ENCODE data around the gene ASAP2. TPM values are rescaled to one million over a fixed set of nuclear protein-coding genes. Genes with fewer than 3 reads are reported as not detected.
A peak's percentile ranks its signal among the peaks of the same experiment; 100 is the strongest.

The ASAP2 gene
- total RNA-seq, 1 experiment from 2014 or later, result 18.4 TPM

- no peak overlapping the region for H3K4me3 ChIP-seq
- DNase-seq, result no peak
- no peaks in the 10 kb centered on the region for H3K9me3 ChIP-seq
- H3K27me3 ChIP-seq, result no peaks in the 10 kb centered on the region
- no peaks in the 10 kb centered on the region for H3K36me3 ChIP-seq
Measured at GRCh38 chr2:9178110-9178903, 28.3 kb upstream of the ASAP2 start.

GRCh38 chr2:9178904-9179571 lies 27.6 kb upstream of the ASAP2 start:
- Histone ChIP-seq H3K36me3 (no peaks in the 10 kb centered on the region), H3K27me3 (no peaks in the 10 kb centered on the region), H3K9me3 (no peaks in the 10 kb centered on the region), H3K4me3 (no peak overlapping the region)
- peak; percentile 41 for DNase-seq

DNA sequence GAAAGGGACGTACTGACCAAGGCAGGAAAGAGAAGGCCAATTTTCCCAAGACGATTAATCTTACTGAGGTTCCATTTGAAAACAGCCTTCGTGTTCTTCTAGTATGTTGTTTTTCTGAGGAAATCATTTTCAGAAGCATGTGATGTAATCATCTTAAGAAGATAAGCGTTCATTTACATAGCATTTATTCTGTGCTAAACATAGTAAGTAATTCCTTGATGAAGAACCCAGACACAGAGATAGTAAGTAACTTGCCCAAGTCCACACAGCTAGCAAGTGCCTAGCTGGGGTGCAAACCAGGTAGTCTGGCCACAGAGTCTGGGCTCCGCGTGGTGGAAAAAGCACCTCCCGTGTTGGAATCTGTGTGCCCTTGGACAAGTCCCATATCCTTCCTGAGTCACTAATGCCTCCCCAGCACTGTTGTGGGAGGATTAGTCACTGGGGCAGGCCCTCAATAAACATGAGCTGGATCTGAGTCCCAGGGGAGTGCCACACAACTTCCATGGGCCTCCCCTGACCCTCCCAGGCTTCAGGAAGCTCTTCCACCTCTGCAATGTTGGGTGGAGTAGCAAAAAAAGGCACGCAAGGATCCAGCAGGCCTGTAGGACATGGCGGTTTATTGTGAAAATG lies 26.9 kb upstream of the ASAP2 start:
- no peaks in the 10 kb centered on the region for H3K27me3 ChIP-seq
- no peak overlapping the region for H3K4me3 ChIP-seq
- H3K36me3 ChIP-seq, result no peaks in the 10 kb centered on the region
- no peaks in the 10 kb centered on the region for H3K9me3 ChIP-seq
- DNase-seq, result peak; percentile 93

DNA sequence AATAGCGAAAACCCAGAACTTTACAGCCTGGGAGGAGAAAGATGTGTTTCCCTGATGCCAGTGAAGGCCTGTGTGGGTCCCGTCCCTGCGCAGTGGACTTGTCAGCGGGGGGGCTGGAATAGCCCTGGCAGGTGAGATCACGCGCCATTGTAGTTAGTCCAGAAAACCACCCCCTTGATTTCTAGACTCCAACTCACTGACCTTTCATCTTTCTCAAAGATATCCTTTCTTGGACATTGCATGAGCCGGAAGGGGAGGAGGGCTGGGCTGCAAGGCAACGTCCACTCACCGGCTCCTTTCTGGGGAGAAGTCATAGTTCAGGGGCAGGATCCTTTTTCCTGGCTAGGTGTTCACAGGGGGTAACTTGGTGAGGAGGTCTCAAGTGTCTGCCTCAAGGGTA lies 22.3 kb upstream of the ASAP2 start:
- Histone ChIP-seq H3K9me3 (no peaks in the 10 kb centered on the region), H3K36me3 (no peaks in the 10 kb centered on the region), H3K27me3 (no peaks in the 10 kb centered on the region), H3K4me3 (no peak overlapping the region)
- DNase-seq, result no peak

DNA sequence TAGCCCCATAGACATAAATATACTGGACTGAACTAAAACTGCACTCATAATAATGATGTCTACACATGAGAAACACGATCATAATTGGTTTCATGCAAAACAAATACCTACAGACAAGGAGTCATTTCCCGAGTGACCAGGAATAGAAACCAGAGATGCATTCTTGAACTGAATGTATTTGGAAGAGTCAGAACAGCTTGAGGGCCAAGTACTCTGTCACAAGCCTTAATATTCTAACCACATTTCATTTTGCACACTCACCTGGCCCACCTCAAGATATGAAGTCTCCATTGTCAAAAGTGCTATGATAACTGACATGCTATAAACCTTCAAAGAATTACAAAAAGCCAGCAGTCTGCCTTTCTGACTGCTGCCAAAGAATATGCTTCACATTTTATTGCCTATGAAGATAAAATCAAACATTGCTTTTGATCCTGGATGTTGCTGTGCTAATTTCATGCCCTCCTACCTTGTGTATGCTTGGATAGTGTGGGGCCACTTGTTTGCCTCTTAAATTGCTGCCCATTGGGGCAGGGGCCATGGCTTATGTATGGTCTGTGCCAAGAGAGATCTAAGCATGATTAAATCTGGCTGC lies 18.9 kb upstream of the ASAP2 start:
- H3K9me3 ChIP-seq, result no peaks in the 10 kb centered on the region
- H3K36me3 ChIP-seq, result no peaks in the 10 kb centered on the region
- no peak overlapping the region for H3K4me3 ChIP-seq
- H3K27me3 ChIP-seq, result no peaks in the 10 kb centered on the region
- no peak for DNase-seq

GRCh38 chr2:9188823-9189222 lies 17.8 kb upstream of the ASAP2 start:
- no peak for DNase-seq
- no peak overlapping the region for H3K4me3 ChIP-seq

DNA sequence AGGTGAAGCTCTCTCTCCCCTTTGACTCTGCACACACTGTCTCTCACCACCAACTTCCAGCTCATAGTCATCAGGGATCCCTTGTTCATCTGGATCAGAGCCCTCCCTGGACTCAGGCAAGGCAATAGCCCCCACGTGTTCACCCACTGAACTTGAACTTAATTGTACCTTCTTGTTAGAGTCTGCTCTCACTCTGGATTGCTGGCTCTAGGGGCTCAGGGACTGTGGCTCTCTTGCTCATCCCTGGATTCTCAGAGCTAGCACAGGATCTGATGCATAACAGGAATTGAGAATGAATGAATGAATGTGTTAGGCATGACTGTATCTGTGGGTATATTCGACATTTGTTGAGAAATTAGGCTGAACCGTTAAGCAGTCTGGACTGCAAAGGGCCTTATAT lies 16.7 kb upstream of the ASAP2 start:
- H3K4me3 ChIP-seq, result no peak overlapping the region
- no peak for DNase-seq
- no peaks in the 10 kb centered on the region for H3K36me3 ChIP-seq
- no peaks in the 10 kb centered on the region for H3K27me3 ChIP-seq
- no peaks in the 10 kb centered on the region for H3K9me3 ChIP-seq

More at GRCh38 chr2:9188823-9189222, 17.8 kb upstream of the ASAP2 start:
- Histone ChIP-seq H3K36me3 (no peaks in the 10 kb centered on the region), H3K27me3 (no peaks in the 10 kb centered on the region), H3K9me3 (no peaks in the 10 kb centered on the region)

DNA sequence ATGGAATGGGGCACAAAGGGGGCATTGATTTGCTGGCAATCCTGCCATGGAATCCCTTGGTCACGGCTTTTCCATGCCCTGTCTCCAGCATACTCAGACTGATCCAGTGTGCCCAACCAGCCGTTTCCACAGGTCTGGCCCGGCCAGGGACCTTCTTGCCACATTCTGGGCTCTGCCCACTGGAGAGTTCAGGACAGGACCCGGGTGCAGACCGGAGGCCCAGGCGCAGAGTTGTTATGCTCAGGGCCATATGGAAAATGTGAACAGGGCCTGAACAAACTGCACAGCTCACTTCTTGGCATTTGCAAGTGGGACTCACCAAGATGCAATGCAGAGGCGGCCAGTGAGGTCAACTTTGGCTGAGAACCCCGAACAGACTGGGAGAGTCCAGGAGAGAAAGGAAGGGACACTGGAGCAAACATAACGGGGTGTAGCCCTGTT lies 15.6 kb upstream of the ASAP2 start:
- H3K4me3 ChIP-seq, result no peak overlapping the region
- no peaks in the 10 kb centered on the region for H3K36me3 ChIP-seq
- no peaks in the 10 kb centered on the region for H3K9me3 ChIP-seq
- no peaks in the 10 kb centered on the region for H3K27me3 ChIP-seq
- DNase-seq, result peak; percentile 98

DNA sequence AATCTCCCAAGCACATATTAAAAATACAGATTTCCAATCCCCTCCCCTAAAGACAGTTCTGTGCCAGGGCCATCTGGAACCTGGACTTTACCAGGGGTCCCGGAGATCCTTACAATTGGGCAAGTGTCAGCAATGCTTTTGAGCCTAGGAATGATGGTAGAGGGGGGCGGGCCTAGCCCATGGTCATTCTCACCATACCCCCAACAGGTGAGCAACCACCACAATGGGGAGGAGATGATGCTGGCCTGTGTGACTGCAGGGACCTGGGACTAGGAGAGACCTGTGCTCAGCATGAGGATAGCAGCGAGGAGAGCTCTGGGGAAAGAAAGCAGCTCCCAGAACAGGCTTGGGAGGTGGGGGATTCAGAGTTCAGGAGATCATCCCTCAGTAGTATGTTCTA lies 13.9 kb upstream of the ASAP2 start:
- Histone ChIP-seq H3K9me3 (peaks cover 3% of the 10 kb centered on the region), H3K4me3 (no peak overlapping the region), H3K36me3 (no peaks in the 10 kb centered on the region), H3K27me3 (no peaks in the 10 kb centered on the region)
- no peak for DNase-seq

DNA sequence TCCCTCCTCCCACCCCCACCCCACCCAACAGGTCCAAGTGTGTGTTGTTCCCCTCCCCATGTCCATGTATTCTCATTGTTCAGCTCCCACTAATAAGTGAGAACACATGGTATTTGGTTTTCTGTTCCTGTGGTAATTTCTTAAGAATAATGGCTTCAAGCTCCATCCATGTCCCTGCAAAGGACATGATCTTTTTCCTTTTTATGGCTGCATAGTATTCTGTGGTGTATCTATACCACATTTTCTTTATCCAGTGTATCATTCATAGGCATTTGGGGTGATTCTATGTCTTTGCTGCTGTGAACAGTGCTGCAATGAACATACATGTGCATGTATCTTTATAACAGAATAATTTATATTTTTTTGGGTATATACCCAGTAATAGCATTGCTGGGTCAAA lies 12.3 kb upstream of the ASAP2 start:
- no peaks in the 10 kb centered on the region for H3K27me3 ChIP-seq
- no peak overlapping the region for H3K4me3 ChIP-seq
- no peak for DNase-seq
- no peaks in the 10 kb centered on the region for H3K36me3 ChIP-seq
- peaks cover 3% of the 10 kb centered on the region for H3K9me3 ChIP-seq

GRCh38 chr2:9196637-9197036 lies 10.0 kb upstream of the ASAP2 start:
- Histone ChIP-seq H3K27me3 (no peaks in the 10 kb centered on the region), H3K9me3 (peaks cover 3% of the 10 kb centered on the region), H3K36me3 (no peaks in the 10 kb centered on the region), H3K4me3 (no peak overlapping the region)
- DNase-seq, result no peak

DNA sequence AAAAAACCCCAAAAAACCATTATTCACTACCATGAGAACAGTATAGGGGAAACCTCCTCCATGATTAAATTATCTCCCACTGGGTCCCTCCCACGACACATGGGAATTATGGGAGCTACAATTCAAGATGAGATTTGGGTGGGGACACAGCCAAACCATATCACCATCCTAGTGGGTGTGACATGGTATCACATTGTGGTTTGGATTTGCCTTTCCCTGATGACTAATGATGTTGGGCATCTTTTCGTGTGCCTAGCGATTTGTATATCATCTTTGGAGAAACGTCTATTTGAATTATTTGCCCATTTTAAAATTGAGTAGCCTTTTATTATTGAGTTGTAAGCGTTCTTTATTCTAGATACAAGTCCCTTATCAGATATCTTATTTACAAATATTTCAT lies 8.7 kb upstream of the ASAP2 start:
- H3K27me3 ChIP-seq, result no peaks in the 10 kb centered on the region
- no peak overlapping the region for H3K4me3 ChIP-seq
- no peak for DNase-seq
- no peaks in the 10 kb centered on the region for H3K36me3 ChIP-seq
- H3K9me3 ChIP-seq, result peaks cover 3% of the 10 kb centered on the region

DNA sequence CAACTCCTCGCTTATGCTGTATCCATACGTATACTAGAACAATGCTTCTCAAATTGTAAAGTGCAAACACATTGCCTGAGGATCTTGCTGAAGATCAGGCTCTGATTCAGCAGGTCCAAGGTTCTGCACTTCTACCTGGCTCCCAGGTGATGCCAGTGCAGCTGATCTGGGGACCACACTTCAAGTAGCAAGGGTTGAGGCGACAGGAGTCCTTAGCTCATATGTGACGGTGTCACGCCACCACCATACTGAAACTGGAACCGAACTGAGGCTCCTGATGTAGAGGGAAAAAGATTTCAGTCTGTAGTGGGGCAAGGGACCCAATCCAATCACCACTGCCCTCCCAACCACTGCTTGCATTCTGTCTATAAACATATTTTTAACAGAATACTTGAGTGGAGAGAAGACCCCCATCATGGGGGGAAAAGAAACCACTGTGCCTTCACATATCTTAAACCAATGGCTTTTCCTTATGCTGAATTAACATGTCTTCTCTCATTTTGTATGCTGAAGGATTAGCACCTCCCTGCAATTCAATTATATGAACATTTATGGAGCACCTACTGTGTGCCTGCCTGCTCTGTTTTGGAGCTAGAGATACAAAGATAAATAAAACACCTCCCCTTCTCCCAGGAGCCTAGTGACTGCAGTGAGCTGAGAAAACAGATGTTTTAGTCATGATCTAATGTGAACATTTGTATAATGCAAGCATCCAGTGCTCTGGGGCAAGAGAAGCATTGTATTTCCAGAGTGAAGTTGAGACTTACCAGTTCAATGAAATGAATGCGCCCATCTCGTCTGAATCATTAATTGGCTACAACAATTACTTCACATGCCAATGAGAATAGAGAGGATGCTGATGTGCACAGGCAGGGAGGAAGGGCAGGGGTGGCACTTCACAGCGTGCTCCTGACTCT lies 6.6 kb upstream of the ASAP2 start:
- Histone ChIP-seq H3K27me3 (no peaks in the 10 kb centered on the region), H3K9me3 (peaks cover 3% of the 10 kb centered on the region), H3K36me3 (no peaks in the 10 kb centered on the region), H3K4me3 (no peak overlapping the region)
- peak; percentile 27 for DNase-seq

- DNase-seq, result no peak
- H3K9me3 ChIP-seq, result peaks cover 3% of the 10 kb centered on the region
- no peak overlapping the region for H3K4me3 ChIP-seq
- H3K36me3 ChIP-seq, result no peaks in the 10 kb centered on the region
- H3K27me3 ChIP-seq, result no peaks in the 10 kb centered on the region
Measured at GRCh38 chr2:9200633-9201015, 6.0 kb upstream of the ASAP2 start.

DNA sequence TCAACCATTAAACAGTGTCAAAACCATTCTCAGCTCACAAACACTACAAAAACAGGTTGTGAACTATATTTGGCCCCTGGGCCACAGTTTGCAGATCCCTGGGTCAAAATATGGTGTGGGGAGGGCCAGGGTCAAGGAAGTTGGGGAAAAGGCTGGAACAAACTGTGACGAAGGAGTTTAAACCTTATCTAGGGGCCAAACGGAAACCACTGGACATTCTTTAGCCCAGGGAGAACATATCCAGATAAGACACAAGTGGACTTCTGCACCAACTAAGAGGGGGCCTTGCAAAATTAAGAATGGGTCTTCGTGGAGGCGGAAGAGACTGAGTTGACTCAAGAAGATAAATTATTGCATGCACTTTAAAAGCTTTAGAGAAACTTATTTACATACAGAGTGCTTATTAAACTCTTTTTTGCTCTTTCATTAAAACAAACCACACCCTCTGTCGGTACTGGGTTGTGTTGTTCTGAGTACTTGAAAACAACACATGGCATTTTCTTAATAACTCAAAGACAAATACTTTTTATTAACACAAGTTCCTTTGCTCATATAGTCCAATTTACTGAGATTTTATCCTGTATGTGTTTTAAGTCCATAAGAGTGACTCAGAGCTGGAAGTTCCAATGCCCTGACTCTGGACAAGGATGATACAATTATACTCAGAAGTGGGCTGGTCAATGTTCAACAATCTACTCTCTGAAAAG lies 5.3 kb upstream of the ASAP2 start:
- H3K36me3 ChIP-seq, result no peaks in the 10 kb centered on the region
- no peaks in the 10 kb centered on the region for H3K27me3 ChIP-seq
- H3K9me3 ChIP-seq, result peaks cover 3% of the 10 kb centered on the region
- no peak for DNase-seq
- H3K4me3 ChIP-seq, result no peak overlapping the region

DNA sequence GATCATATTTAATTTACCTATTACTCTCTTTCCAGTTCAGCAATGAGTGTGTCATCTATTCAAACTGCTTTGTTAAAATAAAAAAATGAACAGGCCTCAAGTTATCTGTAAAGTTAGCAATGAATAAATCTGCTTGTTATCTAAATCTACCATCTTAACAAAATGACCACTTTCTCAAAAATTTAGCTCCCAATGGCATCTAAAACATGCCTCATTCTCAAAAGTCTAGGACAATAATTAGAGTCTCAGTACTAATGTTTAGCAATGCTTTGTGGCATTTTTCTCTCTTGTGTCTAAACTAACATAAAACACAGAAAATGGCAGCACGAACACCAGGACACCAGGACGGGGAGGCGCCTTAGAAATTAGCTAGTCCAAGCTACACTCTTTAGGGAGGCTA lies 3.6 kb upstream of the ASAP2 start:
- Histone ChIP-seq H3K4me3 (no peak overlapping the region), H3K9me3 (no peaks in the 10 kb centered on the region), H3K27me3 (no peaks in the 10 kb centered on the region), H3K36me3 (0 out of 2 replicates have a peak, but pooled peaks cover 3% of the 10 kb centered on the region)
- no peak for DNase-seq
